ENCODE results near the gene CDR2.

The CDR2 gene

DNA sequence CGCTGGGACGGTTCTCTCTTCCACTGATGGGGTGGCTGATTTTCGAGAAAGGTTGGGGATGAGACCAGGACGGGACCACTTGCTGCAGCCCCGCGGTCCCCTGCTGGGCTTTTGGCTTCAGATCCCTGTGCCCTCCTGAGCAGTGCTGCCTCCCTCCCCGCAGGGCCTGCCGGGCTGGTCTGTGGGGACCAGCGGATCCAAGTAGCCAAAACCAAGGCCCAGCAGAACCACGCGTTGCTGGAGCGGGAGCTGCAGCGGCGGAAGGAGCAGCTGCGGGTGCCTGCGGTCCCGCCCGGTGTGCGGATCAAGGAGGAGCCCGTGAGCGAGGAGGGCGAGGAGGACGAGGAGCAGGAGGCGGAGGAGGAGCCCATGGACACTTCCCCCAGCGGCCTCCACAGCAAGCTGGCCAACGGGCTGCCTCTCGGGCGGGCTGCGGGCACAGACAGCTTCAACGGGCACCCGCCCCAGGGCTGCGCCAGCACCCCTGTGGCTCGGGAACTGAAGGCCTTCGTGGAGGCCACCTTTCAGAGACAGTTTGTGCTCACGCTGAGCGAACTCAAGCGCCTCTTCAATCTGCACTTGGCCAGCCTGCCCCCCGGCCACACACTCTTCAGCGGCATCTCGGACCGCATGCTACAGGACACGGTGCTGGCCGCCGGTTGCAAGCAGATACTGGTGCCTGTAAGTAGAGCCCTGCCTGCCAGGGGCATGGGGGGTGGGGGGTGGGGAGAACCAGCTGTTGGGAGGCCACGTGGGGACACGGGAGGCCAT, 48.6 kb downstream of the CDR2 start:
- no peak for TF ChIP-seq CTCF (conservative IDR thresholded peaks at IDR 0.05; ENCODE audit: low read depth, low read length)
- no peak overlapping the region for H3K4me3 ChIP-seq (ENCODE audit: low read length)
- DNase-seq (ENCODE audit: low read depth) = no peak

- no peak for TF ChIP-seq CTCF (conservative IDR thresholded peaks at IDR 0.05; ENCODE audit: low read depth, low read length)
- no peak overlapping the region for H3K4me3 ChIP-seq (ENCODE audit: low read length)
Observed at GRCh38 chr16:22324787-22325597, 49.4 kb downstream of the CDR2 start.

DNA sequence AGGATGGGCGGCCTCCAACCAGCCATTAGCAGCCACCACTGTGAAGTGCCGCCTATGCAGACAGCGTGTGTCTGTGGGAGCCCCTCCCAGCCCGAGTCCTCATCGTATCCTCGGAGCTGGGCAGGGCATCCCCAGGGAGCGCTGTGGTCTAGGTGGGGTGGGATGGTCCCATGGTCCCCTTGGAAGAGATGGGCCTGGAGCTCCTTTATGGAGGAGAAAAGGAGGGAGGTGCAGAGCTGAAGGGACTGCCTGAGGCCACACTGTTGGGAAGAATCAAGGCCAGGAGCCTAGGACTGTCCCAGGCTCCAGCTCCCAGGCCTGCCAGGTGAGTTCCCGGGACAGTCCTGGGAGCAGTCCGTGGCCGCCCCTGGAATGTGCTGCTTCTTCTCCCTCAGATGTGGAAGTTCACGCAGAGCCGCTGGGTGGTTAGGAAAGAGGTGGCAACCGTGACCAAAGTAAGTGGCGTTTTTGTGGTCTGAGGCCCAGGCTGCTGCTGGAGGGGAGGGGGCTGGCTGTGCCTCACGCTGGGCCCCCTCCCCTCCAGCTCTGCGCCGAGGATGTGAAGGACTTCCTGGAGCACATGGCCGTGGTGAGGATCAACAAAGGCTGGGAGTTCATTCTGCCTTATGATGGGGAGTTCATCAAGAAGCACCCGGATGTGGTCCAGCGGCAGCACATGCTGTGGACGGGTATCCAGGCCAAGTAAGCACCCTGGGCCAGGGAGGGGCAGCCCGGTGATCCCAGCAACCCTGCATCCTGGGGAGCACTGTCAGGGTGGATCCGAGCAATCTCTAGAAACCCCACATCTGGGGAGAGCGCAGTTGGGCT, 50.2 kb downstream of the CDR2 start:
- H3K4me3 ChIP-seq (ENCODE audit: low read length) = no peak overlapping the region
- TF ChIP-seq CTCF (conservative IDR thresholded peaks at IDR 0.05; ENCODE audit: low read depth, low read length) = no peak
- no peak for DNase-seq (ENCODE audit: low read depth)

More at GRCh38 chr16:22324787-22325597, 49.4 kb downstream of the CDR2 start:
- DNase-seq (ENCODE audit: low read depth) = no peak

DNA sequence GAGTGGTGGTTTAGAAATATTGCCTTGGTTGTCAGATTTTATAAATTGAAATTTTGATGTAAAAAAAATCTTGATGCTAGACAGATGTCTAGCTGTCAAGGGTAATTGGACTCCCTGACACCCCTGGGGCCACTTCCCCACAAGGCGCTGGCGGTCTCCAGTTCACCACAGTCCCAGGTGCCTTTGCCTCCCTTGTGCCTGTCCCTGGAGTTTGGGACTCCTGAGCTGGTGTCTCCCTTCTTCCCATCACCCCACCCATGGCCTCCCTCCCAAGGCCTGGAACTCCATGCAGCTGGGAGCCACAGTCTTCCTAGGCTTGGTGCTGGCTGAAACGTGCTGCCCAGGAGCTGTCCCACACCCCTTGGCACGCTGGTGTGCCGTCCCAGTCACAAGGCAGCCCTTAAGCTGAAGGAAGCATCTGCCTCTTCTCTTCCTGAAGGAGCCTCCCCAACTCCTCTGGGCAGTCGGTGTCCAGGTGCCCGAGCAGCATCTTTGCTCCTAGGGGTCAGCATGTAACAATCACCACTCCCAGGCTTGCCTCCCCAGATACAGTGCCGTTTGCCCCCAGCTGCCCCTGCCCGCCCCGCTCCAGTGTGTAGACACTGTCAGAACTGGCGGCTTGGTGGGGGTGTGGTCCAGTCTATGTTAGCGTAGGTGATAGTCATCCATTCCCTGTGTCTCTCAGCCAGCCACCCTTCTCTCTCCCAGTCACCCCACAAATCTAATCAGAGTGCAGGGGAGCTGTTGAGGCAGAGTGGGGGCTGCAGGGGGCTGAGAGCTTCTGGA, 51.1 kb downstream of the CDR2 start:
- TF ChIP-seq CTCF (conservative IDR thresholded peaks at IDR 0.05; ENCODE audit: low read depth, low read length) = no peak
- H3K4me3 ChIP-seq (ENCODE audit: low read length) = no peak overlapping the region
- no peak for DNase-seq (ENCODE audit: low read depth)

- H3K4me3 ChIP-seq (ENCODE audit: low read length) = no peak overlapping the region
- TF ChIP-seq CTCF (conservative IDR thresholded peaks at IDR 0.05; ENCODE audit: low read depth, low read length) = no peak
- DNase-seq (ENCODE audit: low read depth) = no peak
Observed at GRCh38 chr16:22322741-22323140, 51.7 kb downstream of the CDR2 start.

DNA sequence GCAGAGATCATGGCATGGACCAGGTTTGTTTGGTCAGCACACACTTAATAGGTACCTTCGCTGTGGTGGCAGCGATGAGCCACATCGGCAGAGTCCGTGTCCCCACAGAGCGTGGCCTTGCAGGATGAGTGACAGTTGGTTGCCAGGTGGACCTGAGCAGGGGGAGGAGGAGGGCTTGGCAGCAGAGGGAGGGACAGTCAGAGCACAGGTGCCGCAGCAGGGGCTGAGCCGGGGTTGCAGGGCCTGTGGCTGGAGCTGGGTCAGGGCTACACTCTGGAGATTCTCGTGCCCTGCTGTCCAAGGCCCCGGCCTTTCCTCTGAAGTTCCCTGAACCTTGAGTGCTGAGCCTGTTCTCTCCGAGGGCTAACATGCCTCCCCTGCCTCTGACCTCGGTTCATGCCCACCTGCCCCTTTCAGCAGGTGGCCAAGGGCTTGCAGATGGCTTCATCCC, 52.4 kb downstream of the CDR2 start:
- no peak for DNase-seq (ENCODE audit: low read depth)
- TF ChIP-seq CTCF (conservative IDR thresholded peaks at IDR 0.05; ENCODE audit: low read depth, low read length) = no peak
- H3K4me3 ChIP-seq (ENCODE audit: low read length) = no peak overlapping the region

All from retinal pigment epithelial cell (primary cell).